CD14-positive monocyte (primary cell): ENCODE measurements around the gene EYA3. TPM values are rescaled to one million over a fixed set of nuclear protein-coding genes. Genes with fewer than 3 reads are reported as not detected.

Experiments
- DNase-seq, 3 donors: peaks; one replicate each; pipeline ENCODE4 v3.0.0-alpha.2; 2011 to 2022
- H2AFZ ChIP-seq: 2 replicates; pipeline ENCODE4 v1.6.0; 2012; ENCODE audit warnings: mild to moderate bottlenecking, low read depth, low read length, inconsistent platforms; ENCODE audit not compliant: insufficient read depth, poor library complexity, severe bottlenecking
- H3K27ac ChIP-seq, 2 donors: 1 replicate in 1 of 2; 2 replicates in 1 of 2; pipeline ENCODE4 v1.5.1; 2012 to 2013; ENCODE audit warnings: low read length in 2 of 2, control low read depth in 1 of 2, inconsistent platforms in 1 of 2, low read depth in 1 of 2, mild to moderate bottlenecking in 1 of 2
- H3K27me3 ChIP-seq, 2 donors: one replicate each; pipeline versions ENCODE4 v1.6.0 to v1.6.1; 2011 to 2013; ENCODE audit warnings: low read length in 2 of 2; ENCODE audit not compliant: control insufficient read depth in 2 of 2, insufficient read depth in 2 of 2
- H3K36me3 ChIP-seq, 2 donors: replicated peaks in 1 of 2; 1 replicate in 1 of 2; 2 replicates in 1 of 2; pipeline versions ENCODE4 v1.5.1 to v1.6.1; 2012 to 2013; ENCODE audit warnings: low read length in 2 of 2, control low read depth in 1 of 2, inconsistent platforms in 1 of 2, mild to moderate bottlenecking in 1 of 2; ENCODE audit not compliant: insufficient read depth in 2 of 2, control insufficient read depth in 1 of 2
- H3K4me1 ChIP-seq, 2 donors: 1 replicate in 1 of 2; 2 replicates in 1 of 2; pipeline versions ENCODE4 v1.5.1 to v1.6.1; 2012 to 2013; ENCODE audit warnings: low read length in 2 of 2, control low read depth in 1 of 2, inconsistent platforms in 1 of 2, mild to moderate bottlenecking in 1 of 2, moderate library complexity in 1 of 2; ENCODE audit not compliant: insufficient read depth in 2 of 2, control insufficient read depth in 1 of 2
- H3K4me2 ChIP-seq: replicated peaks from 2 replicates; pipeline ENCODE3; 2012; ENCODE audit warnings: low read length, moderate library complexity, mild to moderate bottlenecking; ENCODE audit not compliant: poor library complexity, severe bottlenecking; ENCODE audit errors: extremely low read depth
- H3K4me3 ChIP-seq, 3 experiments: fragments of 200-600 bp in 1 of 3; sonication (generic) in 1 of 3; replicated peaks in 1 of 3; 1 replicate in 2 of 3; 2 replicates in 1 of 3; pipeline ENCODE4 v1.5.1; 2011 to 2013; ENCODE audit warnings: low read length in 3 of 3, mild to moderate bottlenecking in 3 of 3, control low read depth in 2 of 3, low read depth in 2 of 3, inconsistent platforms in 1 of 3, moderate library complexity in 1 of 3
- H3K79me2 ChIP-seq: 2 replicates; pipeline ENCODE4 v1.6.0; 2012; ENCODE audit warnings: mild to moderate bottlenecking, control low read depth, inconsistent platforms, low read length, moderate library complexity; ENCODE audit not compliant: insufficient read depth
- H3K9ac ChIP-seq: 2 replicates; pipeline ENCODE4 v1.6.0; 2017; ENCODE audit warnings: low read length, mild to moderate bottlenecking; ENCODE audit not compliant: insufficient read depth, poor library complexity, severe bottlenecking
- H3K9me3 ChIP-seq, 2 donors: replicated peaks in 1 of 2; 1 replicate in 1 of 2; 2 replicates in 1 of 2; pipeline versions ENCODE4 v1.5.1 to v1.6.1; 2012 to 2013; ENCODE audit warnings: low read length in 2 of 2, control low read depth in 1 of 2; ENCODE audit not compliant: control insufficient read depth in 1 of 2, insufficient read depth in 1 of 2
- H4K20me1 ChIP-seq: 2 replicates; pipeline ENCODE4 v1.6.0; 2012; ENCODE audit warnings: mild to moderate bottlenecking, low read length, control low read depth, moderate library complexity; ENCODE audit not compliant: insufficient read depth
- H3K27ac Mint-ChIP-seq, 7 donors: one replicate each; pipeline ENCODE4 v1.8.0; 2020; ENCODE audit warnings: mild to moderate bottlenecking in 7 of 7, mixed read lengths in 7 of 7, moderate library complexity in 6 of 7, inconsistent platforms in 2 of 7
- H3K27me3 Mint-ChIP-seq, 3 donors: one replicate each; pipeline ENCODE4 v1.8.0; 2021 to 2022; ENCODE audit warnings: low read depth in 3 of 3, mild to moderate bottlenecking in 3 of 3, mixed read lengths in 3 of 3, moderate library complexity in 3 of 3, inconsistent platforms in 1 of 3
- H3K36me3 Mint-ChIP-seq, 2 donors: one replicate each; pipeline ENCODE4 v1.8.0; 2020; ENCODE audit warnings: mixed read lengths in 2 of 2, inconsistent platforms in 1 of 2, mild to moderate bottlenecking in 1 of 2
- H3K4me1 Mint-ChIP-seq: one replicate; pipeline ENCODE4 v1.8.0; 2020; ENCODE audit warnings: mild to moderate bottlenecking, mixed read lengths
- H3K4me3 Mint-ChIP-seq, 2 donors: one replicate each; pipeline ENCODE4 v1.8.0; 2020; ENCODE audit warnings: mild to moderate bottlenecking in 2 of 2, mixed read lengths in 2 of 2, moderate library complexity in 1 of 2
- H3K9me3 Mint-ChIP-seq, 7 donors: one replicate each; pipeline ENCODE4 v1.8.0; 2020 to 2022; ENCODE audit warnings: mixed read lengths in 7 of 7, mild to moderate bottlenecking in 6 of 7, moderate library complexity in 6 of 7, inconsistent platforms in 2 of 7
- CTCF ChIP-seq: fragments of 200-600 bp; IDR thresholded peaks from one replicate; pipeline ENCODE4 v1.8.0; 2022; ENCODE audit warnings: antibody characterized with exemption, mild to moderate bottlenecking
- WGBS: methylation state at CpG from one replicate; pipeline ENCODE4 v1.1.5; 2013; ENCODE audit warnings: missing lambda C conversion rate; ENCODE audit not compliant: insufficient coverage; 5-methylcytosine and 5-hydroxymethylcytosine counted together
- intact Hi-C, 2 donors: fragments of 100-400 bp; cut with micrococcal nuclease; formaldehyde crosslinking; loops; one replicate each; pipeline versions ENCODE4 v1.15.0 to v1.15.1; 2023
- polyA plus RNA-seq, 3 donors: library from polyadenylated mRNA; depleted of rRNA in 1 of 3; unstranded in 2 of 3; stranded (reverse) in 1 of 3; fragments of 300-500 nt in 2 of 3; fragments of >200 nt in 1 of 3; fragmentation: Illumina TruSeq in 2 of 3; gene quantifications; 1 replicate in 2 of 3; 2 replicates in 1 of 3; pipeline ENCODE4 v1.2.3, GENCODE V29; 2012 to 2021
- small RNA-seq: library from RNA; depleted of rRNA; stranded (forward); fragments of <200 nt; gene quantifications from one replicate; pipeline ENCODE3, GENCODE V24; 2012; ENCODE audit warnings: low read depth; ENCODE audit not compliant: insufficient read length

Gene EYA3
- polyA plus RNA-seq, 3 donors: 3.3 to 21.1 (median 3.7) TPM

GRCh38 chr1:27928216-27928954 is 160.0 kb downstream of the EYA3 start:
- Mint-ChIP-seq H3K9me3 (peaks cover 0 to 7% (median 0%) of the 10 kb centered on the region in 7 donors), H3K4me3 (no peak overlapping the region), H3K27ac (no peak overlapping the region), H3K4me1 (peaks cover 16% of the 10 kb centered on the region), H3K36me3 (no peaks in the 10 kb centered on the region), H3K27me3 (peaks cover 0 to 9% (median 4%) of the 10 kb centered on the region in 3 donors)
- no peaks in the 10 kb centered on the region for H3K36me3 ChIP-seq
- H3K27ac ChIP-seq: no peak overlapping the region
- no peak overlapping the region for H3K4me2 ChIP-seq
- intact Hi-C loops: no loop called here
- no peak overlapping the region for H3K9ac ChIP-seq
- H3K27me3 ChIP-seq: no peaks in the 10 kb centered on the region
- H3K79me2 ChIP-seq: no peaks in the 10 kb centered on the region
- no CpG with 5 or more reads among the region's 5 CpGs for WGBS
- no peak for TF ChIP-seq CTCF
- H3K9me3 ChIP-seq: no peaks in the 10 kb centered on the region
- H3K4me3 ChIP-seq: no peak overlapping the region
- no peak for DNase-seq
- H2AFZ ChIP-seq: no peak overlapping the region
- peaks cover 17 to 20% of the 10 kb centered on the region in 2 donors for H3K4me1 ChIP-seq
- no peaks in the 10 kb centered on the region for H4K20me1 ChIP-seq

DNA sequence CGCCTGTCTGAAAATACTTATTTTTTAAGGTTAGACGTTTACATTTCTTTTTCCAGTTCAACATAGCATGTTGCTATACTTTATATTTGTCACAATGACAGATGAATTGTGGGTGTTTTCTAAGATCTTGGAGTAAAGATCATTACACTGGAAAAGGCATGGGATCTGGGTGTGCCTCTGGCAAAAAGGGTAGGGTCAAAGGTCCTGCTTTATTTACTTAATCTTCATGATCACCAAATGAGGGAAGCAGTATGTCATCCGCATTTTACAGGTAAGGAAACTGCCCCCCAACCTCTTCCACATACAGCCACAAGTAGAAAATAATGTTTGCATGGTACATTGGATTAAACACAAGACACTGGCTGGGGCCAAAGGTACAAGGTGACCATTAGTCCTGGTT is 166.1 kb downstream of the EYA3 start:
- WGBS: no CpG with 5 or more reads among the region's 3 CpGs
- Histone ChIP-seq H3K27ac (no peak overlapping the region), H3K4me1 (no peaks in the 10 kb centered on the region), H3K4me3 (no peak overlapping the region), H3K9ac (no peak overlapping the region), H3K36me3 (no peaks in the 10 kb centered on the region), H3K4me2 (no peak overlapping the region), H2AFZ (no peak overlapping the region), H3K9me3 (no peaks in the 10 kb centered on the region), H4K20me1 (no peaks in the 10 kb centered on the region), H3K27me3 (no peaks in the 10 kb centered on the region), H3K79me2 (no peaks in the 10 kb centered on the region)
- no peak overlapping the region for H3K4me3 Mint-ChIP-seq
- intact Hi-C loops: no loop called here
- H3K36me3 Mint-ChIP-seq: no peaks in the 10 kb centered on the region
- H3K27me3 Mint-ChIP-seq: peaks cover 3 to 4% (median 3%) of the 10 kb centered on the region in 3 donors
- TF ChIP-seq CTCF: no peak
- H3K9me3 Mint-ChIP-seq: peaks cover 0 to under 1% (median 0%) of the 10 kb centered on the region in 7 donors
- no peak overlapping the region for H3K27ac Mint-ChIP-seq
- no peak for DNase-seq
- no peaks in the 10 kb centered on the region for H3K4me1 Mint-ChIP-seq

Small RNAs within 50 kb of the gene (small RNA-seq; reads per million reads assigned to genes)
- not detected for gene RN7SL559P

Other genes starting within 250 kb of the EYA3 start
- 100 to 1,000 TPM; 306 to 618 (median 344) TPM for gene THEMIS2, start 216.1 kb downstream of the EYA3 start, polyA plus RNA-seq
- gene RPA2, start 174.0 kb downstream of the EYA3 start, polyA plus RNA-seq: 100 to 1,000 TPM in 1 of 3 donors, 10 to 100 TPM in 2; 40.7 to 106 (median 67.3) TPM
- under 1 TPM in 2 of 3 donors, not detected in 1; 0.13 to 0.21 TPM for gene SMPDL3B, start 153.6 kb downstream of the EYA3 start, polyA plus RNA-seq
- 10 to 100 TPM; 12.3 to 36.7 (median 25.9) TPM for gene XKR8, start 128.6 kb downstream of the EYA3 start, polyA plus RNA-seq
- gene PTAFR, start 88.1 kb upstream of the EYA3 start, polyA plus RNA-seq: 100 to 1,000 TPM; 115 to 347 (median 331) TPM
- gene DNAJC8, start 144.4 kb upstream of the EYA3 start, polyA plus RNA-seq: 100 to 1,000 TPM in 2 of 3 donors, 10 to 100 TPM in 1; 30.6 to 118 (median 113) TPM
- 100 to 1,000 TPM; 118 to 339 (median 296) TPM for gene ATP5IF1, start 147.5 kb upstream of the EYA3 start, polyA plus RNA-seq
- gene SESN2, start 170.9 kb upstream of the EYA3 start, polyA plus RNA-seq: 10 to 100 TPM in 1 of 3 donors, 1 to 10 TPM in 2; 5.0 to 15.7 (median 5.1) TPM
- 1 to 10 TPM; 2.5 to 6.3 (median 3.5) TPM for gene MED18, start 240.4 kb upstream of the EYA3 start, polyA plus RNA-seq